GM12878 (cell line): Measurements from ENCODE around the gene ZNF445. TPM values are rescaled to one million over a fixed set of nuclear protein-coding genes. Genes with fewer than 3 reads are reported as not detected.

Experiments used
- ATAC-seq: fragments of 200-7000 bp; cut with Tn5 transposase; 3 replicates; pipeline ENCODE4 v1.9.1; 2020; ENCODE audit warnings: mild to moderate bottlenecking, moderate library complexity
- BruUV-seq: library from RNA; stranded (reverse); fragments of 400-500 nt; replicated peaks from 2 replicates; lab custom pipeline; 2021; lab: Mats Ljungman, UMichigan
- CTCF ChIA-PET: fragments of 300-600 bp; sonication (Branson Sonifier 250); formaldehyde crosslinking; extraction: SDS; loops from one replicate; lab custom pipeline; 2021; ENCODE audit warnings: inconsistent platforms; lab: Yijun Ruan, JAX
- POLR2A ChIA-PET: fragments of 350-600 bp; formaldehyde crosslinking; extraction: SDS; loops from one replicate; lab custom pipeline; 2021; ENCODE audit warnings: inconsistent platforms; lab: Charles Lee
- RAD21 ChIA-PET: fragments of 300-600 bp; sonication (Branson Sonifier 250); formaldehyde crosslinking; loops from one replicate; lab custom pipeline; 2023; ENCODE audit warnings: antibody characterized with exemption; ENCODE audit not compliant: unreplicated experiment; lab: Charles Lee
- SMC1A ChIA-PET: fragments of 300-600 bp; sonication (Branson Sonifier 250); formaldehyde crosslinking; loops from one replicate; lab custom pipeline; 2023; ENCODE audit not compliant: unreplicated experiment, uncharacterized antibody; lab: Charles Lee
- DNase-seq: peaks from one replicate; pipeline ENCODE4 v3.0.0-alpha.2; 2011; ENCODE audit warnings: low read depth, low spot score
- FAIRE-seq: peaks from 3 replicates; lab custom pipeline; 2011; peaks lifted over from hg19 to GRCh38; lab: Jason Lieb, UNC
- H2AFZ ChIP-seq: 2 replicates; pipeline ENCODE4 v1.6.0; 2011; ENCODE audit warnings: low read depth, low read length, control low read depth; ENCODE audit not compliant: control insufficient read depth
- H3K27ac ChIP-seq: 2 replicates; pipeline ENCODE4 v1.5.1; 2011; ENCODE audit warnings: control low read depth; ENCODE audit not compliant: control insufficient read depth, insufficient read depth
- H3K27me3 ChIP-seq, 2 experiments: replicated peaks in 1 of 2; 2 replicates each; pipeline versions ENCODE4 v1.6.0 to v1.6.1; 2011; ENCODE audit warnings: low read length in 1 of 2; ENCODE audit not compliant: control insufficient read depth in 2 of 2, insufficient read depth in 2 of 2
- H3K36me3 ChIP-seq, 2 experiments: 2 replicates each; pipeline ENCODE4 v1.5.1; 2011; ENCODE audit warnings: low read length in 1 of 2; ENCODE audit not compliant: control insufficient read depth in 2 of 2, insufficient read depth in 2 of 2
- H3K4me1 ChIP-seq: 2 replicates; pipeline ENCODE4 v1.6.1; 2011; ENCODE audit warnings: mild to moderate bottlenecking, low read length, moderate library complexity, mixed read lengths; ENCODE audit not compliant: control insufficient read depth, insufficient read depth
- H3K4me2 ChIP-seq: 2 replicates; pipeline ENCODE4 v1.6.0; 2011; ENCODE audit warnings: control low read depth; ENCODE audit not compliant: control insufficient read depth, insufficient read depth
- H3K4me3 ChIP-seq: fragments of 200-600 bp; sonication (generic); 2 replicates; pipeline ENCODE4 v1.5.1; 2016
- H3K79me2 ChIP-seq: 2 replicates; pipeline ENCODE4 v1.6.0; 2011; ENCODE audit warnings: low read length; ENCODE audit not compliant: control insufficient read depth, insufficient read depth
- H3K9ac ChIP-seq: 2 replicates; pipeline ENCODE4 v1.8.0; 2011; ENCODE audit warnings: low read length, control low read depth, mixed read lengths; ENCODE audit not compliant: control insufficient read depth, insufficient read depth
- H3K9me3 ChIP-seq: replicated peaks from 3 replicates; pipeline ENCODE4 v1.5.1; 2011; ENCODE audit warnings: mild to moderate bottlenecking, low read length; ENCODE audit not compliant: control insufficient read depth, insufficient read depth
- H4K20me1 ChIP-seq: 2 replicates; pipeline ENCODE4 v1.6.0; 2011; ENCODE audit not compliant: control insufficient read depth, insufficient read depth
- BACH1 ChIP-seq: fragments of 450-650 bp; IDR thresholded peaks from 2 replicates; pipeline ENCODE4 v1.6.1; 2017; ENCODE audit warnings: mild to moderate bottlenecking, borderline replicate concordance
- CBFB ChIP-seq: IDR thresholded peaks from 2 replicates; pipeline ENCODE4 v1.6.1; 2016; ENCODE audit warnings: antibody characterized with exemption, low read depth
- CBX5 ChIP-seq: sonication (generic); IDR thresholded peaks from 2 replicates; pipeline ENCODE4 v1.6.1; 2016; ENCODE audit warnings: low read depth, moderate library complexity, mild to moderate bottlenecking, inconsistent platforms
- DPF2 ChIP-seq: fragments of 450-650 bp; IDR thresholded peaks from 2 replicates; pipeline ENCODE4 v1.6.1; 2017; ENCODE audit warnings: mild to moderate bottlenecking
- HDGF ChIP-seq: fragments of 450-650 bp; IDR thresholded peaks from 2 replicates; pipeline ENCODE4 v1.6.1; 2016; ENCODE audit warnings: antibody characterized with exemption
- MEF2A ChIP-seq: IDR thresholded peaks from 2 replicates; pipeline ENCODE4 v1.6.1; 2011; ENCODE audit warnings: low read depth, mild to moderate bottlenecking, low read length, moderate library complexity; ENCODE audit not compliant: insufficient read depth
- NFYA ChIP-seq: IDR thresholded peaks from 2 replicates; pipeline ENCODE4 v1.6.1; 2011; ENCODE audit warnings: low read depth, mild to moderate bottlenecking, low read length, improper control_type of control experiment, borderline replicate concordance
- PAX5 ChIP-seq: IDR thresholded peaks from 2 replicates; pipeline ENCODE4 v1.6.1; 2011; ENCODE audit warnings: low read depth, low read length, borderline replicate concordance
- PAX8 ChIP-seq: fragments of 450-650 bp; IDR thresholded peaks from 2 replicates; pipeline ENCODE4 v1.6.1; 2017; ENCODE audit warnings: mild to moderate bottlenecking, moderate library complexity
- SMAD5 ChIP-seq: IDR thresholded peaks from 2 replicates; pipeline ENCODE4 v1.6.1; 2016; ENCODE audit warnings: antibody characterized with exemption, low read depth
- SMARCA5 ChIP-seq: fragments of 450-650 bp; IDR thresholded peaks from 2 replicates; pipeline ENCODE4 v1.6.1; 2017; ENCODE audit warnings: mild to moderate bottlenecking
- ZNF384 ChIP-seq: IDR thresholded peaks from 2 replicates; pipeline ENCODE4 v1.6.1; 2012; ENCODE audit warnings: low read depth, mild to moderate bottlenecking, low read length, improper control_type of control experiment, borderline replicate concordance
- ZNF622 ChIP-seq: fragments of 450-650 bp; IDR thresholded peaks from 2 replicates; pipeline ENCODE4 v1.6.1; 2017; ENCODE audit warnings: mild to moderate bottlenecking, inconsistent platforms
- WGBS: methylation state at CpG from one replicate; pipeline ENCODE4 v1.1.6; 2016; ENCODE audit warnings: low lambda C conversion rate; ENCODE audit not compliant: insufficient replicate concordance, insufficient coverage; ENCODE audit errors: missing lambda C conversion rate; 5-methylcytosine and 5-hydroxymethylcytosine counted together
- in situ Hi-C: fragments of 300-500 bp; cut with MboI; formaldehyde crosslinking; loops from 9 replicates; pipeline ENCODE4 v1.14.3; 2018; ENCODE audit warnings: mixed read lengths
- intact Hi-C: fragments of 100-400 bp; cut with micrococcal nuclease; formaldehyde crosslinking; loops from one replicate; pipeline ENCODE4 v1.14.2; 2022; ENCODE audit not compliant: unreplicated experiment
- polyA plus RNA-seq, 11 experiments: library from polyadenylated mRNA; depleted of rRNA in 4 of 11; unstranded in 6 of 11; stranded (reverse) in 5 of 11; fragments of >200 nt; fragmentation: Nextera tagmentation in 4 of 11; fragmentation: Illumina TruSeq in 1 of 11; extraction: Ambion mirVana in 4 of 11; extraction: Trizol in 1 of 11; gene quantifications; 1 replicate in 1 of 11; 2 replicates in 10 of 11; pipeline versions ENCODE4 v1.2.1 to v1.2.3, GENCODE V29; 2011 to 2016; ENCODE audit warnings: inconsistent platforms in 2 of 11, missing spikeins in 2 of 11, low read depth in 1 of 11
- total RNA-seq, 4 experiments: library from RNA; depleted of rRNA in 3 of 4; stranded (reverse); fragments of >200 nt in 3 of 4; fragmentation: Illumina TruSeq in 1 of 4; extraction: Trizol in 1 of 4; gene quantifications; 2 replicates each; pipeline versions ENCODE4 v1.2.1 to v1.2.3, GENCODE V29; 2013 to 2021
- TF ChIP-seq, protein P1 (sequence below): fragments of 450-650 bp; formaldehyde crosslinking; IDR thresholded peaks from 2 replicates; pipeline ENCODE4 v1.4.0; 2020; ENCODE audit warnings: mild to moderate bottlenecking, moderate library complexity
- TF ChIP-seq, protein P2 (sequence below): IDR thresholded peaks from 2 replicates; pipeline ENCODE4 v1.6.1; 2012; ENCODE audit warnings: low read length, inconsistent platforms
- TF ChIP-seq, protein P3 (sequence below): IDR thresholded peaks from 2 replicates; pipeline ENCODE4 v1.6.1; 2012; ENCODE audit warnings: mild to moderate bottlenecking, low read depth, low read length

Gene ZNF445
- total and polyA plus RNA-seq, 10 of the 15 experiments (the other 5 are each of a cell fraction or from before 2014, with no cell fraction given) = 0.80 to 14.4 (median 5.6) TPM

DNA sequence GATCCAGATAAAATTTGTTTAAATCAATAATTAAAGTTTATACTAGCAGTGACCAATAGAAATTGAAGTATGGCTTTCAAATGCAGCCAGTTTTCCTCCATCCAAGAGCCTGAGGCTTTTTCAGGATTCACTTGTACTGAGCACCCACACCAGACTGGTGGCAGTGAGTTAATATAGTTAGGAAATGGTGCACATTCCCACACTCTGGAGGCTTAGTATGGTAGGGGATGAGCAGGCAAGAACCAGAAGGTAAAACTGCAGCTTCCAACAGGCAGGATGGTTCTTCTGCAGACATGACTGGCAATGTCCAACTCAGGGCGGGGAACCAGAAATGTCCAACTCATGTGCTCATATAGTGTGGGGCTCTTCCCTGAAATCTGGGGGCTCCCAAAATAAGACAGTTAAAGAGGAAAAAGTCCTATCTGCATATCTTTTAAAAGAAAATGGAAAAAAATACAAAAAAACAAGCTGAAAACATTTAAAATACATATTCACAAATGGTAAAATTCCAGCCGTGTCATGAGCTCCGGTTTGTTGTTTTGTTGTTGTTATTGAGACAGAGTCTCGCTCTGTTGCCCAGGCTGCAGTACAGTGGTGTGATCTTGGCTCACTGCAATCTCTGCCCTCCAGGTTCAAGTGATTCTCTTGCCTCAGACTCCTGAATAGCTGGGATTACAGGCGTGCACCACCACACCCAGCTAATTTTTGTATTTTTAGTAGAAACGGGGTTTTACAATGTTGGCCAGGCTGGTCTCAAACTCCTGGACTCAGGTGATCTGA, 18.4 kb upstream of the ZNF445 start (continued):
- TF ChIP-seq, protein P1, sequence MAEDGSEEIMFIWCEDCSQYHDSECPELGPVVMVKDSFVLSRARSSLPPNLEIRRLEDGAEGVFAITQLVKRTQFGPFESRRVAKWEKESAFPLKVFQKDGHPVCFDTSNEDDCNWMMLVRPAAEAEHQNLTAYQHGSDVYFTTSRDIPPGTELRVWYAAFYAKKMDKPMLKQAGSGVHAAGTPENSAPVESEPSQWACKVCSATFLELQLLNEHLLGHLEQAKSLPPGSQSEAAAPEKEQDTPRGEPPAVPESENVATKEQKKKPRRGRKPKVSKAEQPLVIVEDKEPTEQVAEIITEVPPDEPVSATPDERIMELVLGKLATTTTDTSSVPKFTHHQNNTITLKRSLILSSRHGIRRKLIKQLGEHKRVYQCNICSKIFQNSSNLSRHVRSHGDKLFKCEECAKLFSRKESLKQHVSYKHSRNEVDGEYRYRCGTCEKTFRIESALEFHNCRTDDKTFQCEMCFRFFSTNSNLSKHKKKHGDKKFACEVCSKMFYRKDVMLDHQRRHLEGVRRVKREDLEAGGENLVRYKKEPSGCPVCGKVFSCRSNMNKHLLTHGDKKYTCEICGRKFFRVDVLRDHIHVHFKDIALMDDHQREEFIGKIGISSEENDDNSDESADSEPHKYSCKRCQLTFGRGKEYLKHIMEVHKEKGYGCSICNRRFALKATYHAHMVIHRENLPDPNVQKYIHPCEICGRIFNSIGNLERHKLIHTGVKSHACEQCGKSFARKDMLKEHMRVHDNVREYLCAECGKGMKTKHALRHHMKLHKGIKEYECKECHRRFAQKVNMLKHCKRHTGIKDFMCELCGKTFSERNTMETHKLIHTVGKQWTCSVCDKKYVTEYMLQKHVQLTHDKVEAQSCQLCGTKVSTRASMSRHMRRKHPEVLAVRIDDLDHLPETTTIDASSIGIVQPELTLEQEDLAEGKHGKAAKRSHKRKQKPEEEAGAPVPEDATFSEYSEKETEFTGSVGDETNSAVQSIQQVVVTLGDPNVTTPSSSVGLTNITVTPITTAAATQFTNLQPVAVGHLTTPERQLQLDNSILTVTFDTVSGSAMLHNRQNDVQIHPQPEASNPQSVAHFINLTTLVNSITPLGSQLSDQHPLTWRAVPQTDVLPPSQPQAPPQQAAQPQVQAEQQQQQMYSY (CRISPR knock-in tag) = no peak
- TF ChIP-seq MEF2A (no peak), DPF2 (no peak), PAX8 (no peak), SMARCA5 (no peak)

DNA sequence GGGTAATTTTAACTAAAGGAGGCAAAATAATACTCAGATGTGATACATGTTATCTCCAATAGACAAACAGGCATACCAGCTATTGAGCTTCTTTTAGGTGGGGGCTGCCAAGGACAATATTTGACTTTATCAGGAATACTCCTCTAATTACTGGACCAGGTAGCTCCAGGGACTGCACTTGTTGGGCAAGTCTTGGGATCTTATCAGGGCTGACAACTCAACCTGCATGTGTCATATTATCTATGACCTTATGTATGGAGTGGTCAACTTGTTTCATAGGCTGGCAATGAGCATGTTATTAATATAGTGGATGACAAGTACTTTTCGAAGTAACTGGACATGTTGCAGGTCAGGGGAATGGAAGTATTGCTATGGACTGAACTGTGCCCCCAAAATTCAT, 15.0 kb upstream of the ZNF445 start:
- WGBS = 96% methylated on average over 1 of the region's 1 CpG
- no peak overlapping the region for H3K27ac ChIP-seq
- no peak overlapping the region for H2AFZ ChIP-seq
- H3K27me3 ChIP-seq = no peaks in the 10 kb centered on the region
- ChIA-PET RAD21 (no interaction called here), CTCF (no interaction called here), POLR2A (no interaction called here), SMC1A (no interaction called here)
- ATAC-seq (no peak), FAIRE-seq (no peak), DNase-seq (no peak)
- peaks cover 9% of the 10 kb centered on the region; the same call in 2 of the 3 replicates for H3K9me3 ChIP-seq
- intact Hi-C loops (no loop called here), in situ Hi-C loops (no loop called here)
- H4K20me1 ChIP-seq = no peaks in the 10 kb centered on the region
- no peak overlapping the region for H3K4me3 ChIP-seq
- no peaks in the 10 kb centered on the region for H3K4me1 ChIP-seq
- no peak overlapping the region for H3K9ac ChIP-seq
- no peak overlapping the region for H3K4me2 ChIP-seq
- no peaks in the 10 kb centered on the region for H3K79me2 ChIP-seq
- no TSS peak for BruUV-seq
- no peaks in the 10 kb centered on the region; a peak in 1 of 4 replicates for H3K36me3 ChIP-seq
- no peak for TF ChIP-seq CBFB
- TF ChIP-seq ZNF384 = no peak
- TF ChIP-seq ZNF622 = no peak
- TF ChIP-seq BACH1 = no peak
- TF ChIP-seq, protein P2, sequence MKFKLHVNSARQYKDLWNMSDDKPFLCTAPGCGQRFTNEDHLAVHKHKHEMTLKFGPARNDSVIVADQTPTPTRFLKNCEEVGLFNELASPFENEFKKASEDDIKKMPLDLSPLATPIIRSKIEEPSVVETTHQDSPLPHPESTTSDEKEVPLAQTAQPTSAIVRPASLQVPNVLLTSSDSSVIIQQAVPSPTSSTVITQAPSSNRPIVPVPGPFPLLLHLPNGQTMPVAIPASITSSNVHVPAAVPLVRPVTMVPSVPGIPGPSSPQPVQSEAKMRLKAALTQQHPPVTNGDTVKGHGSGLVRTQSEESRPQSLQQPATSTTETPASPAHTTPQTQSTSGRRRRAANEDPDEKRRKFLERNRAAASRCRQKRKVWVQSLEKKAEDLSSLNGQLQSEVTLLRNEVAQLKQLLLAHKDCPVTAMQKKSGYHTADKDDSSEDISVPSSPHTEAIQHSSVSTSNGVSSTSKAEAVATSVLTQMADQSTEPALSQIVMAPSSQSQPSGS = no peak
- TF ChIP-seq, protein P3, sequence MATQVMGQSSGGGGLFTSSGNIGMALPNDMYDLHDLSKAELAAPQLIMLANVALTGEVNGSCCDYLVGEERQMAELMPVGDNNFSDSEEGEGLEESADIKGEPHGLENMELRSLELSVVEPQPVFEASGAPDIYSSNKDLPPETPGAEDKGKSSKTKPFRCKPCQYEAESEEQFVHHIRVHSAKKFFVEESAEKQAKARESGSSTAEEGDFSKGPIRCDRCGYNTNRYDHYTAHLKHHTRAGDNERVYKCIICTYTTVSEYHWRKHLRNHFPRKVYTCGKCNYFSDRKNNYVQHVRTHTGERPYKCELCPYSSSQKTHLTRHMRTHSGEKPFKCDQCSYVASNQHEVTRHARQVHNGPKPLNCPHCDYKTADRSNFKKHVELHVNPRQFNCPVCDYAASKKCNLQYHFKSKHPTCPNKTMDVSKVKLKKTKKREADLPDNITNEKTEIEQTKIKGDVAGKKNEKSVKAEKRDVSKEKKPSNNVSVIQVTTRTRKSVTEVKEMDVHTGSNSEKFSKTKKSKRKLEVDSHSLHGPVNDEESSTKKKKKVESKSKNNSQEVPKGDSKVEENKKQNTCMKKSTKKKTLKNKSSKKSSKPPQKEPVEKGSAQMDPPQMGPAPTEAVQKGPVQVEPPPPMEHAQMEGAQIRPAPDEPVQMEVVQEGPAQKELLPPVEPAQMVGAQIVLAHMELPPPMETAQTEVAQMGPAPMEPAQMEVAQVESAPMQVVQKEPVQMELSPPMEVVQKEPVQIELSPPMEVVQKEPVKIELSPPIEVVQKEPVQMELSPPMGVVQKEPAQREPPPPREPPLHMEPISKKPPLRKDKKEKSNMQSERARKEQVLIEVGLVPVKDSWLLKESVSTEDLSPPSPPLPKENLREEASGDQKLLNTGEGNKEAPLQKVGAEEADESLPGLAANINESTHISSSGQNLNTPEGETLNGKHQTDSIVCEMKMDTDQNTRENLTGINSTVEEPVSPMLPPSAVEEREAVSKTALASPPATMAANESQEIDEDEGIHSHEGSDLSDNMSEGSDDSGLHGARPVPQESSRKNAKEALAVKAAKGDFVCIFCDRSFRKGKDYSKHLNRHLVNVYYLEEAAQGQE = no peak
- no peak for TF ChIP-seq SMAD5
- TF ChIP-seq CBX5 = no peak
- TF ChIP-seq PAX5 = no peak
- TF ChIP-seq NFYA = no peak
- no peak for TF ChIP-seq HDGF
